ENCODE measurements around the gene GABRG2. TPM values are rescaled to one million over a fixed set of nuclear protein-coding genes. Genes with fewer than 3 reads are reported as not detected.
"Not testable (repeated sequence)": the region's sequence is repeated elsewhere in the genome, so short reads cannot be mapped to it uniquely, and the experiment has no call there.

Gene GABRG2
- total RNA-seq, 1 donor from 2014 or later = not detected

DNA sequence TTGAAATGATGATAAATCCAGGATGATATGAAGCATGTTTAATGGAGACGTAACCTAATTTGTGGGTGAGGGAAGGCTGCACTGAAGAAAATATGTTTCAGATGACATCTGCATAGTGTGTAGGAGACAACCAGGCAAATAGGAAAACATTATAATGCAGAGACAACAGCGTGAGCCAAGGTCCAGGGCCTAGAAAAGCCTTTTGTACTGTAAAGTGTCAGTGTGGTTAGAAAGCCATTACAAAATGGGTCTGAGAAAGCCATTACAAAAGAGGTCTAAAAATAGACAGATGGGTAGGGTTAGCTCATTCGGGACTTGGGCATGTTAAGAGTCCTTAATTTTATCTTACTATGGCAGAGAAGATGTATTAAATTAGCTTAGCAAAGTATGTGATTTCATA, 14.9 kb upstream of the GABRG2 start:
- intact Hi-C loops (cut with DNase I) = no loop called here
- Histone ChIP-seq H3K36me3 (no peaks in the 10 kb centered on the region), H3K9me3 (peaks cover 0 to 5% of the 10 kb centered on the region in 2 donors), H3K27ac (no peak overlapping the region), H3K4me3 (no peak overlapping the region), H3K27me3 (no peaks in the 10 kb centered on the region), H3K4me1 (no peaks in the 10 kb centered on the region)
- TF ChIP-seq, protein P1, sequence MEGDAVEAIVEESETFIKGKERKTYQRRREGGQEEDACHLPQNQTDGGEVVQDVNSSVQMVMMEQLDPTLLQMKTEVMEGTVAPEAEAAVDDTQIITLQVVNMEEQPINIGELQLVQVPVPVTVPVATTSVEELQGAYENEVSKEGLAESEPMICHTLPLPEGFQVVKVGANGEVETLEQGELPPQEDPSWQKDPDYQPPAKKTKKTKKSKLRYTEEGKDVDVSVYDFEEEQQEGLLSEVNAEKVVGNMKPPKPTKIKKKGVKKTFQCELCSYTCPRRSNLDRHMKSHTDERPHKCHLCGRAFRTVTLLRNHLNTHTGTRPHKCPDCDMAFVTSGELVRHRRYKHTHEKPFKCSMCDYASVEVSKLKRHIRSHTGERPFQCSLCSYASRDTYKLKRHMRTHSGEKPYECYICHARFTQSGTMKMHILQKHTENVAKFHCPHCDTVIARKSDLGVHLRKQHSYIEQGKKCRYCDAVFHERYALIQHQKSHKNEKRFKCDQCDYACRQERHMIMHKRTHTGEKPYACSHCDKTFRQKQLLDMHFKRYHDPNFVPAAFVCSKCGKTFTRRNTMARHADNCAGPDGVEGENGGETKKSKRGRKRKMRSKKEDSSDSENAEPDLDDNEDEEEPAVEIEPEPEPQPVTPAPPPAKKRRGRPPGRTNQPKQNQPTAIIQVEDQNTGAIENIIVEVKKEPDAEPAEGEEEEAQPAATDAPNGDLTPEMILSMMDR (IDR thresholded peaks at IDR 0.05) = no peak
- no peak for DNase-seq (ENCODE audit: low spot score in 2 of 2)

DNA sequence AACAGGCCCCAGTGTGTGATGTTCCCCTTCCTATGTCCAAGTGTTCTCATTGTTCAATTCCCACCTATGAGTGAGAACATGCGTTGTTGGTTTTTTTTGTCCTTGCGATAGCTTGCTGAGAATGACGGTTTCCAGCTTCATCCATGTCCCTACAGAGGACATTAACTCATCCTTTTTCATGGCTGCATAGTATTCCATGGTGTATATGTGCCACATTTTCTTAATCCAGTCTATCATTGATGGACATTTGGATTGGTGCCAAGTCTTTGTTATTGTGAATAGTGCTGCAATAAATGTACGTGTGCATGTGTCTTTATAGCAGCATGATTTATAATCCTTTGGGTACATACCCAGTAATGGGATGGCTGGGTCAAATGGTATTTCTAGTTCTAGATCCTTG, 12.5 kb upstream of the GABRG2 start:
- H3K27me3 ChIP-seq; H3K36me3 ChIP-seq; H3K4me1 ChIP-seq; intact Hi-C loops (cut with DNase I); DNase-seq (ENCODE audit: low spot score in 2 of 2); H3K27ac ChIP-seq; H3K4me3 ChIP-seq; H3K9me3 ChIP-seq: not testable (repeated sequence)

DNA sequence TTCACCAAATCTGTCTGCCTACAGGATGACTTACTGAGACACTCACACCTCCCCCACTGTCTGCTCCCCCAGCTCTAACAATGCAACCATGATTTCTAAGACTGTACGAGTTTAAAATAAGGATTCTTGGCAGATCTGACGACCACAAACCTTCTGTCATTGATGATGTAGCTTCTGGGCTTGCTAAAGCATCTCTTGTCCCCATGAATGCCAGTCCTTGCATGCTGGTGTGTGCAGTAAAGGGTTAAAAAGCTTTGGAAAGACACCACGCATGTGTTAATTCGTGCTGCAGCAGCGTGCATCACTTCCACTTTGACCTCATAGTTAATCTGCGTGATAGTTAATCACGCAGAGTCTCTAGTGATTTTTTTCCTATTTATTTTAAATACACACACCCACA, 411 bp upstream of the GABRG2 start:
- Histone ChIP-seq H3K9me3 (no peaks in the 10 kb centered on the region), H3K4me1 (no peaks in the 10 kb centered on the region), H3K4me3 (no peak overlapping the region), H3K27me3 (no peaks in the 10 kb centered on the region), H3K27ac (no peak overlapping the region), H3K36me3 (no peaks in the 10 kb centered on the region)
- intact Hi-C loops (cut with DNase I) = no loop called here
- DNase-seq (ENCODE audit: low spot score in 2 of 2) = no peak
- TF ChIP-seq, protein P1 (IDR thresholded peaks at IDR 0.05) = no peak

DNA sequence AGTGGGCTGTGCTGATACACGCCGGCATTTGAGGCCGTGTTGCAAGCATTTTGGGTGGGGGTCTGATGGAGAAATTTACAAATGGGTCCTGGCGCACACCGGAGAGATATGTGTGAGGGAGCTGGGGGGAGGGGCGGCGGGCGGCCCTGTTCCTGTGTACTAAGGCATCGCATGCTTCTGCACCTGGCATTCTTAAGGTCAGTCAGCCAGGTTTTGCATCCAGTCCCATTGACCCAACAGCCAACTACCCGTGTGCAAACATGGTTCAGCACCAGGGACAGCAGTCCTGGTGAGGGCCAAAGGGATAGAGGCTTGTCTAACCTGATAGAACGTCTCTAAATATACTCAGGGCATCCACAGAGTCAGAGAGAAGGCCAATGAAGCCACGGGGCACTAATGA, 839 bp downstream of the GABRG2 start:
- TF ChIP-seq, protein P1 (IDR thresholded peaks at IDR 0.05) = no peak
- Histone ChIP-seq H3K4me1 (no peaks in the 10 kb centered on the region), H3K36me3 (no peaks in the 10 kb centered on the region), H3K9me3 (no peaks in the 10 kb centered on the region), H3K27me3 (no peaks in the 10 kb centered on the region), H3K4me3 (no peak overlapping the region), H3K27ac (no peak overlapping the region)
- DNase-seq (ENCODE audit: low spot score in 2 of 2) = no peak
- intact Hi-C loops (cut with DNase I) = no loop called here

DNA sequence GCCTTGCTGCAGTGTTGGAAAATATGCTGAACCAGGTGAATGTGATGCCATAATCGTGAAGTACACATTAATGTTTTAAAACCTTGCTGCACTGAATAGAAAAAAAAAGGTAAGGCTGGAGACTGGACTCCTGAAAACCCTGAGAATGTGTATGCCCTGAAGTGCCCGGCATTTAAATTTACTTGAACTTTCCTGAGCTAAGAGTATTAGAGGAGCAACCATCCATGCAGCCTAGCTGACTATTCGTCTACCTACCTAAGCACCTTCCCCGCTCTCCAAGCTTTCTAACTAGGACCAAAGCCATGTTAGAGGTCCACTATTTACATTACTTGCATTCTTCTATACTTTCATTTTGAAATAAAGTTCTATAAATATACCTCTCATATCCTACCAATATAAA, 1.4 kb downstream of the GABRG2 start:
- H3K27ac ChIP-seq = no peak overlapping the region
- no peaks in the 10 kb centered on the region for H3K4me1 ChIP-seq
- no peak overlapping the region for H3K4me3 ChIP-seq
- H3K9me3 ChIP-seq = no peaks in the 10 kb centered on the region
- no peaks in the 10 kb centered on the region for H3K36me3 ChIP-seq
- intact Hi-C loops (cut with DNase I) = no loop called here
- no peaks in the 10 kb centered on the region for H3K27me3 ChIP-seq
- DNase-seq (ENCODE audit: low spot score in 2 of 2) = no peak
- TF ChIP-seq, protein P1 (IDR thresholded peaks at IDR 0.05) = no peak

DNA sequence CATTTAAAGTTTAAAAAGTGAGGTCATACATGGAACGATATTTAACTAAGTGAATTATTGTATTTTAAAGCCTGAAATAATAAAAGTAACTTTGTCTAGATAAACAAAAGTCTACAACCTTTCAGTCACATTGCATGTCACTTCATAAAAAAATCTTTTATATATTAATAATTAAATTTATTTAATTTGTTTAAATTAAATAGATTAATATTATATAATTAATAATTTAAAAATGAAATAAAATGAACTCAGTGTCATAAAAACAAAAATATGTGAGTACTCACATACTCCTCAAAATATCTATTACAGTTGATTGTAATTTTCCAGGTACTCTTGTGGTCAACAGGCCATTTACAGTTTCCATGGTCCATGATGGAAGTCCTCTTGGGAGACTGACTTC, 11.2 kb downstream of the GABRG2 start:
- no peak overlapping the region for H3K27ac ChIP-seq
- no peaks in the 10 kb centered on the region for H3K9me3 ChIP-seq
- H3K27me3 ChIP-seq = no peaks in the 10 kb centered on the region
- H3K36me3 ChIP-seq = no peaks in the 10 kb centered on the region
- intact Hi-C loops (cut with DNase I) = no loop called here
- H3K4me1 ChIP-seq = no peaks in the 10 kb centered on the region
- TF ChIP-seq, protein P1 (IDR thresholded peaks at IDR 0.05) = no peak
- DNase-seq (ENCODE audit: low spot score in 2 of 2) = no peak
- no peak overlapping the region for H3K4me3 ChIP-seq
